Stimulated activated CD8-positive, alpha-beta memory T cell treated with anti-CD3 and anti-CD28 coated beads, Interleukin-12 subunit alpha, Interleukin-12 subunit beta, amount 100 ng/mL, for 24 hours (primary cell): ENCODE measurements around the gene GRID2.

ENCODE experiments used
- DNase-seq: peaks from one replicate; pipeline ENCODE4 v3.0.0-alpha.2; 2020; ENCODE audit errors: extremely low read depth

GRID2 gene

GRCh38 chr4:93502991-93503390 is 1199.2 kb downstream of the GRID2 start:
- no peak for DNase-seq

DNA sequence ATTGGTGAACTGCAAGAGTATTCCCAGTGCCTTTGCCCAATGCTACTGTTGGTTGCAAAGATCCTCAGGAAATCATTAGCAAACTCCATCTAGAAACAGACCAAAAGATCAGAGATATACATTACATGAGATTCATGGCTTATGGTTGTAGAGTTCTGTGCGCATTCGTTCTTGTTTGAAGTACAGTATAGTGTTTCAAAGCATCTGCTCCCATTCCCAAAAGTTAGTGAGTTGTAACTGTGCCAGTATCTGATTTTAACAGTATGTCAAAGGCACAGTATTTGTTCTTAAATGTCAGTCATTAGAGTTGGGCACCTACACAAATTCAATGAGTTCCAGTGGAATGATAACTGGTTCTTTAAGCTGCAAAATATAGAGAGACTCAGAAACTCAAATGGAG is 1210.1 kb downstream of the GRID2 start:
- no peak for DNase-seq

- DNase-seq, result no peak
Measured at GRCh38 chr4:93515208-93515607, 1211.4 kb downstream of the GRID2 start.

- DNase-seq, result no peak
Measured at GRCh38 chr4:93529692-93530372, 1226.1 kb downstream of the GRID2 start.

GRCh38 chr4:93532234-93532633 is 1228.5 kb downstream of the GRID2 start:
- no peak for DNase-seq

- no peak for DNase-seq
Measured at GRCh38 chr4:93540562-93540961, 1236.8 kb downstream of the GRID2 start.

GRCh38 chr4:93561842-93562241 is 1258.1 kb downstream of the GRID2 start:
- DNase-seq, result no peak

GRCh38 chr4:93568758-93569157 is 1265.0 kb downstream of the GRID2 start:
- DNase-seq, result no peak

GRCh38 chr4:93573285-93573684 is 1269.5 kb downstream of the GRID2 start:
- DNase-seq, result no peak

DNA sequence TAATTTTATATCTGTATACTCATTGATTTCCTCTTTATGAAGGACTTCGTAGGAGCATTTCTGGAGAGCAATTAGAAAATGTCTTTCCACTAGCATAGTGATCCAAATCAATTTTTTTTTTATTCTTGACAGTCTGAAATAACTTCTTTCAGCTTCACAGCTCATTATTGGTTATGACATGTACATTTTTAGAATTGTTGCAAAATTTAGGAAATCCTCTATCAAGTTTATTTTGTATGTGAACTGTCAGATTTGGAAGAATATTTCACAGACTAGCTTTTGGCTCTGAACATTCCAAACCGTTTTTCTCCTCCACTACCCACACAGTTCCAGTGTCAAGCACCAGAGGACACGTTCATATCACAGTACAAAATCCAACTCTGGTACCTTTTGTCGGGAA is 1275.2 kb downstream of the GRID2 start:
- no peak for DNase-seq

- no peak for DNase-seq
Measured at GRCh38 chr4:93605163-93605562, 1301.4 kb downstream of the GRID2 start.

GRCh38 chr4:93617606-93618005 is 1313.8 kb downstream of the GRID2 start:
- DNase-seq, result no peak

- no peak for DNase-seq
Measured at GRCh38 chr4:93633721-93634120, 1330.0 kb downstream of the GRID2 start.

DNA sequence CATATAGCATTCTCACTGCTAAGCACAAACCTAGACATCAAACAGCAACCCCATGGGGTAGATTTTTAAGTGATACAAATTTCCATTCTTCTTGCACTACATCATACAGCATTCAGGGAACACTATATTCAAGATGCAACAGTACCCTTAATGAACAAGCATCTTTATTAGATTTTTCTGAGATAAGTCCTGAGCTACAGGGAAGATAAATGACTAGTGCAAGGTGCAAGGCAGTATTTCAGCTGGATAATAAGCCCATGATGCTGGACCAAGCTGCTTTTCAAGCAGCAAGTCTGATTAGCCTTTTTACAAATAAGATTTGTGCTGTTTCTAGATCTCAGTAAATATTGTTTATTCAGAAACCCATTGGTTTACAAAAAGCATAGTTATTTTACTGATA is 1332.2 kb downstream of the GRID2 start:
- no peak for DNase-seq

DNA sequence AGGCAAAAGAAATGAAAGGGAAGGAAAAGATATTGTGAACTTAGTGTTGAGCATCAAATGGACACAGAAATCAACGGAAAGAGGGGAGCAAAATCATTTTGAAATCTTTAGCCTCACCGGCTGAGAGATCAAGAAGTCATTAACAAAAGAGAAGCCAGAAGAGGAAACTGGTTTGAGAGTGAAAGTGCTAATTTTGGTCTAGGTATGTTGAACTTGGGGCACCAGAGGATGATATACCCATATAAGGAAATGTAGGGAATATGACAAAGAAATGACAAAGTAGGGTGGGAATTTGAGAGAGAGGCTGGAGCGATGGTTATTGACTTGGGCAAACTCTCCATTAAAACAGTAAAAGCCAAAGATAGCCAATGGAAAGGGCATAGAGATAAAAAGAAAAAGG is 1341.4 kb downstream of the GRID2 start:
- DNase-seq, result no peak

- DNase-seq, result no peak
Measured at GRCh38 chr4:93646233-93646930, 1342.6 kb downstream of the GRID2 start.

GRCh38 chr4:93648258-93648657 is 1344.5 kb downstream of the GRID2 start:
- no peak for DNase-seq

DNA sequence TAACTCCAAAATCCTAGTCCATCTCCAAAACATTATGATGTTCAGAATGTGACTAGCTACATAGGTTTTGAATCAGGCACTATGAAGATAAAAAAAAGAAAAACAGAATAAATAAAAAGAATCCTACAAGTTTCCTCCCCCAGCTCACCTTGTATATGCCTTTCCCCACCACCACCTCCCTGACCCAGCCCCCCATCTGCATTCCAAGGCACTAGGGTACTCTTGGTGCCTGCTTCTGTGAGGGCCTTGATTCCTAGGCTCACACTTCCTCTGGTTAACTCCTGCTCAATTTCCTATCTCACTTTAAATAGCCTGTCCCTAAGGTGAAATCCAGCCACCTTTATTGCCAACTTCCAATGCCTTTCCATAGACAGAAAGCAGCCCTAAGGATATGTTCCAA is 1346.1 kb downstream of the GRID2 start:
- DNase-seq, result no peak

- no peak for DNase-seq
Measured at GRCh38 chr4:93654211-93654610, 1350.4 kb downstream of the GRID2 start.

- DNase-seq, result no peak
Measured at GRCh38 chr4:93657527-93657926, 1353.8 kb downstream of the GRID2 start.

DNA sequence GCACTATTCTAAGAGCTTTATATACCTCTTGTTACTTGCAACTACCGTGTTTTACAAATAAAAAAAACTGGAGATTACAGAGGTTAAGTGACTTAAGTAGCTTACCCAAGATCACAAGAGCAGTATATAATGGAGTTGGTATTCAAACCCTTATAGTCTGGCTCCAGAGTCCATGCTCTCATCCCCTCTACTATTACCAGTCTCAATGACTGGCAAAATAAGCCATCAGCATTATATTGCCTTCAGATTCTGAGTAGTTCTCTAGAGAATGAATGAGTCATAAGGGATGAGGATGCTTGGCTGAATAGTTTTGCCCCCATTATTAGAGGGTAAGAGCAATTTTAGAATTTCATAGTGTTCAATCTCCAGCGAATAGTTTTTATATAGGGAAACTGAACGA is 1354.7 kb downstream of the GRID2 start:
- DNase-seq, result no peak

DNA sequence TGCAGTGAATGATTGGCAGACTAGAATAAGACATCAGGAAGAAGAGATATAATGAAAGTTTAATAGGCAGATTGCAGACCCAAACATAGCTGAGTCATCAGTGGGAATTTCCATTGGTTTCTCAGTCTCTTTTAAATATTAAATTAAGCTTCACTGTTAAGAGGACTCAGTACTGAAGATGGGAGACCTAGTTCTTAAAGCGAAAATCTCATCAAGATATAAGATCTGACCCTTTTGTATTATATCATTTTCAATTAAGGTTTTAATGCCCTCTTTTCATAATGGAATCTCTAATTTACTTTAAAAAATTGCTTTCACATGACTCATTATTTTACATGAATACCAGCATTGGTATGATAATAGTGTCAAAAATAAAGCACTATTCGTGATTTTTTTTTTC is 1355.9 kb downstream of the GRID2 start:
- DNase-seq, result no peak

DNA sequence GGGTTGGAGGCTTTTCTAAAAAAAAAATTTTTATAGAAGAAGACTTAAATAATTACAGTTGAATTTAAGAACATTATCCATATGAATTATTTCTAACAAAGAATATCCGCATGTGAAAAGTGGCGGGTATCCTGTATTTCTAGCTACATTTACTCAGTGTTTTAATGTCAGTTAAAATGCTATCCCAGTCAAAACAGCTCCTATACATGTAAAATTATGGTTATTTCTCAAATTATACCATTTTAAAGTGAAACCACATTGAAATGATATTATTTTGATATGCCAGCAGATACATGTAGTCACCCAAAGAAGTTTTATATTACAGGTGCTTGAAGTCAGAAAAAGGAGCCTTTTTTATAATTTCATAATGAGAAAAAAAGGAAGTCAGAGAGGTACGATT is 1356.3 kb downstream of the GRID2 start:
- DNase-seq, result no peak

DNA sequence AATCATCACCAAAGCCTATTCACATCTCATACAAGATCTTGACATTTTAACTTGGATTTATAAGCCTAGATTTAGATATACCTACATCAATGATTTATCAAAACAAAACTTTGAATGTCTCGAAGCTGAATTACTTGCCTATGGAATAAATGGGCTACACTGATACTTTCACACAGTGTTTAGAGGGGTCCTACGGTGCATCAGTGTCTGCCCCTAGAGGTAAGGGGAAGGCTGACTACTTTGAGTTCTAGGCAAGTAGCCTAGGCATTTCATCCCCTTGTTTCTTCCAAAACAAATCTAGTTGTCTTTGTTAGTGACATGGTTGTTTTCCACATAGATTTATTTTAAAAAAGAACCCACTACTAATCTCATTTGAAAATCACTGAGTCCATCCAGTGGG is 1366.7 kb downstream of the GRID2 start:
- DNase-seq, result no peak
